ENCODE results near the gene PLXNA2. TPM values are rescaled to one million over a fixed set of nuclear protein-coding genes. Genes with fewer than 3 reads are reported as not detected.

Gene PLXNA2
- total and polyA plus RNA-seq, 3 donors from 2014 or later, result 4.1 to 5.5 (median 4.7) TPM

- no peaks in the 10 kb centered on the region for H3K9me3 ChIP-seq
- intact Hi-C loops (cut with DNase I; ENCODE audit: low total_unique reads), result no loop called here
- 72 to 78% methylated on average over 7 of the region's 7 CpGs for WGBS, 2 donors
- peaks cover 17% of the 10 kb centered on the region for H3K4me1 ChIP-seq
- H3K36me3 ChIP-seq (ENCODE audit: low read depth, missing control alignments), result no peaks in the 10 kb centered on the region
- TF ChIP-seq CTCF (IDR thresholded peaks at IDR 0.05) (no peak), POLR2A (IDR thresholded peaks at IDR 0.05) (no peak)
- no peak overlapping the region for H3K27ac ChIP-seq
- H3K27me3 ChIP-seq, result no peaks in the 10 kb centered on the region
- H3K4me3 ChIP-seq, result no peak overlapping the region
- DNase-seq, result no peak
Observed at GRCh38 chr1:208231881-208232661, 12.1 kb downstream of the PLXNA2 start.

- 78 to 89% methylated on average over 13 to 15 of the region's 15 CpGs for WGBS, 2 donors
- no peaks in the 10 kb centered on the region for H3K27me3 ChIP-seq
- H3K4me3 ChIP-seq, result no peak overlapping the region
- intact Hi-C loops (cut with DNase I; ENCODE audit: low total_unique reads), result no loop called here
- H3K9me3 ChIP-seq, result no peaks in the 10 kb centered on the region
- no peak overlapping the region for H3K27ac ChIP-seq
- DNase-seq, result no peak
- no peaks in the 10 kb centered on the region for H3K36me3 ChIP-seq (ENCODE audit: low read depth, missing control alignments)
- peaks cover 18% of the 10 kb centered on the region for H3K4me1 ChIP-seq
- TF ChIP-seq CTCF (IDR thresholded peaks at IDR 0.05), result no peak
- TF ChIP-seq POLR2A (IDR thresholded peaks at IDR 0.05), result no peak
Observed at GRCh38 chr1:208230668-208231529, 13.3 kb downstream of the PLXNA2 start.

- Histone ChIP-seq H3K27me3 (no peaks in the 10 kb centered on the region), H3K36me3 (ENCODE audit: low read depth, missing control alignments) (no peaks in the 10 kb centered on the region), H3K4me3 (no peak overlapping the region), H3K4me1 (peaks cover 12% of the 10 kb centered on the region), H3K27ac (no peak overlapping the region), H3K9me3 (no peaks in the 10 kb centered on the region)
- no peak for TF ChIP-seq CTCF (IDR thresholded peaks at IDR 0.05)
- no peak for TF ChIP-seq POLR2A (IDR thresholded peaks at IDR 0.05)
- 82 to 88% methylated on average over 2 of the region's 2 CpGs for WGBS, 2 donors
- no peak for DNase-seq
- intact Hi-C loops (cut with DNase I; ENCODE audit: low total_unique reads), result no loop called here
Observed at GRCh38 chr1:208228550-208228949, 15.6 kb downstream of the PLXNA2 start.

- TF ChIP-seq POLR2A (IDR thresholded peaks at IDR 0.05) (no peak), CTCF (IDR thresholded peaks at IDR 0.05) (no peak)
- Histone ChIP-seq H3K27me3 (no peaks in the 10 kb centered on the region), H3K9me3 (no peaks in the 10 kb centered on the region), H3K4me3 (no peak overlapping the region), H3K4me1 (peaks cover 12% of the 10 kb centered on the region), H3K36me3 (ENCODE audit: low read depth, missing control alignments) (no peaks in the 10 kb centered on the region), H3K27ac (peak overlapping the region in 1 of 2 donors; percentile 7)
- intact Hi-C loops (cut with DNase I; ENCODE audit: low total_unique reads), result no loop called here
- WGBS, 2 donors, result 83 to 84% methylated on average over 3 of the region's 3 CpGs
- DNase-seq, result no peak
Observed at GRCh38 chr1:208228026-208228425, 16.2 kb downstream of the PLXNA2 start.
